Endothelial cell (in vitro differentiated cells): ENCODE data around the gene MTERF1. TPM values are rescaled to one million over a fixed set of nuclear protein-coding genes. Genes with fewer than 3 reads are reported as not detected.
A peak's percentile ranks its signal among the peaks of the same experiment; 100 is the strongest.
"Not testable (repeated sequence)": the region's sequence is repeated elsewhere in the genome, so short reads cannot be mapped to it uniquely, and the experiment has no call there.

ENCODE experiments used
- DNase-seq: peaks from one replicate; pipeline ENCODE4 v3.0.0; 2021; ENCODE audit warnings: low spot score
- H3K27ac Mint-ChIP-seq: one replicate; pipeline ENCODE4 v1.8.0; 2021; ENCODE audit warnings: mixed read lengths, inconsistent platforms; ENCODE audit not compliant: unreplicated experiment
- H3K27me3 Mint-ChIP-seq: one replicate; pipeline ENCODE4 v1.8.0; 2021; ENCODE audit warnings: mild to moderate bottlenecking, moderate library complexity, mixed read lengths, inconsistent platforms; ENCODE audit not compliant: unreplicated experiment
- H3K36me3 Mint-ChIP-seq: one replicate; pipeline ENCODE4 v1.8.0; 2021; ENCODE audit warnings: mild to moderate bottlenecking, low read depth, mixed read lengths, inconsistent platforms; ENCODE audit not compliant: unreplicated experiment
- H3K4me1 Mint-ChIP-seq: one replicate; pipeline ENCODE4 v1.8.0; 2021; ENCODE audit warnings: mild to moderate bottlenecking, mixed read lengths, inconsistent platforms; ENCODE audit not compliant: unreplicated experiment
- H3K4me3 Mint-ChIP-seq: one replicate; pipeline ENCODE4 v1.8.0; 2021; ENCODE audit warnings: mild to moderate bottlenecking, mixed read lengths, inconsistent platforms; ENCODE audit not compliant: unreplicated experiment
- H3K9me3 Mint-ChIP-seq: one replicate; pipeline ENCODE4 v1.8.0; 2021; ENCODE audit warnings: mixed read lengths, inconsistent platforms; ENCODE audit not compliant: unreplicated experiment
- total RNA-seq: library from RNA; stranded (reverse); fragmentation: NEBNext Ultra II Directional; extraction: Animal tissue kit (Norgen Biotek cat#: 25700); gene quantifications from one replicate; pipeline ENCODE4 v1.2.1, GENCODE V29; 2021; ENCODE audit not compliant: unreplicated experiment
- TF ChIP-seq, protein P1 (sequence below): fragments of 200-600 bp; sonication (generic); IDR thresholded peaks from one replicate; pipeline ENCODE4 v1.5.0; 2021; ENCODE audit warnings: antibody characterized with exemption; ENCODE audit not compliant: unreplicated experiment

The MTERF1 gene
- total RNA-seq, 1 donor from 2014 or later, result 14.8 TPM

DNA sequence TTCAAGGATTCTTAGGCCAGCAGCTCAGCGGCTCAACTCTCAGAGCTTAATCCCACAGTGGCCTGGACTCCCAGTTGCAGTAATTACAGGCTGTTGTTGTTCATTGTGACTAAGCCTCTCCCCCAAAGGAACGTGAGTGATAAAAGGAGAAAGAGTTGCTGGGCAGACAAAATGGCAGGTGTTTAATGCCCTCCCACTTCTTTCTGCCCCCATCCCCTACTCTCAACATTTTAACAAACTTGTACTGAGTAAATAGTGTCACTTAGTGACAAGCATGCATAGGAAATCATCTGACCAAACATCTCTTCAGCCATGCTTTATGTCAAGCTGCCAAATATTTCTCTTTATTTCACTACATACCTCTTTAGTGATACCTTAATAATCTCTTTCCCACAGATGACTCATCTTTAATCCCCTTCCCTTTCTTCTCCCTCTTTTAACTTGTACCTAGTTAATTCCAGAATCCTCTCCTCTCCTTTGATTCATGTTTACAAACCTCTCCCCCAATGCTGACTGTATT is 12.4 kb upstream of the MTERF1 start:
- Mint-ChIP-seq H3K9me3 (peaks cover 5% of the 10 kb centered on the region), H3K36me3 (no peaks in the 10 kb centered on the region), H3K27me3 (no peaks in the 10 kb centered on the region), H3K4me1 (no peaks in the 10 kb centered on the region), H3K4me3 (no peak overlapping the region), H3K27ac (no peak overlapping the region)
- TF ChIP-seq, protein P1, sequence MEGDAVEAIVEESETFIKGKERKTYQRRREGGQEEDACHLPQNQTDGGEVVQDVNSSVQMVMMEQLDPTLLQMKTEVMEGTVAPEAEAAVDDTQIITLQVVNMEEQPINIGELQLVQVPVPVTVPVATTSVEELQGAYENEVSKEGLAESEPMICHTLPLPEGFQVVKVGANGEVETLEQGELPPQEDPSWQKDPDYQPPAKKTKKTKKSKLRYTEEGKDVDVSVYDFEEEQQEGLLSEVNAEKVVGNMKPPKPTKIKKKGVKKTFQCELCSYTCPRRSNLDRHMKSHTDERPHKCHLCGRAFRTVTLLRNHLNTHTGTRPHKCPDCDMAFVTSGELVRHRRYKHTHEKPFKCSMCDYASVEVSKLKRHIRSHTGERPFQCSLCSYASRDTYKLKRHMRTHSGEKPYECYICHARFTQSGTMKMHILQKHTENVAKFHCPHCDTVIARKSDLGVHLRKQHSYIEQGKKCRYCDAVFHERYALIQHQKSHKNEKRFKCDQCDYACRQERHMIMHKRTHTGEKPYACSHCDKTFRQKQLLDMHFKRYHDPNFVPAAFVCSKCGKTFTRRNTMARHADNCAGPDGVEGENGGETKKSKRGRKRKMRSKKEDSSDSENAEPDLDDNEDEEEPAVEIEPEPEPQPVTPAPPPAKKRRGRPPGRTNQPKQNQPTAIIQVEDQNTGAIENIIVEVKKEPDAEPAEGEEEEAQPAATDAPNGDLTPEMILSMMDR, result no peak
- no peak for DNase-seq

DNA sequence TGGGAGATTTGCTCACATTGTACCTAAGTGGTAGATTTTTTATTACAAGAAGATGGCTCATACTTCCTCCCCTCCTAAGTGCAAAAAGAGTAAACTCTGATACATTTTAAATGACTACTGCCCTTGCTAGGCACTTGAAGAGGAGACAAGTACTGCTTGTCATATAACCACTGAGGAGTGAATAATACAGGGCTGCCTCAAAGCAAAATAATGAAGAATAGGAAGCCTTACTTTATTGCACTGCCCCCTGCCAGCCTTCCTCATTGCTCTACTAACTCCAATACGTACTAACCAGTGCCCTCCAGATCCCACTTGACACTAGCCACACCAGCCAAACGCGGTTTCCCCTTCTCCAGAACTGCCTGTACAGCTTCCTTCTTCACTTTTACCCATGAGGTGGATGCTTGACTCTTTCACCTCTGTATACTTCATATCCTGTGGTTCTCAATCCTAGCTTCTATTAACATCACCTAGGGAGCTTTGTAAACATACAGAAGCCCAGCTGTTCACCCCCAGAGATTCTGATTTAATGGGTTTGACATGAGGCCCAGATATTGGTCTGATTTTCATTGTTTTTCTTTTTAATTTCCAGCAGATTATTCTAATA is 11.7 kb upstream of the MTERF1 start:
- TF ChIP-seq, protein P1, result no peak
- no peak for DNase-seq
- Mint-ChIP-seq H3K9me3 (peaks cover 5% of the 10 kb centered on the region), H3K27ac (no peak overlapping the region), H3K4me1 (no peaks in the 10 kb centered on the region), H3K27me3 (peaks cover under 1% of the 10 kb centered on the region), H3K4me3 (no peak overlapping the region), H3K36me3 (no peaks in the 10 kb centered on the region)

DNA sequence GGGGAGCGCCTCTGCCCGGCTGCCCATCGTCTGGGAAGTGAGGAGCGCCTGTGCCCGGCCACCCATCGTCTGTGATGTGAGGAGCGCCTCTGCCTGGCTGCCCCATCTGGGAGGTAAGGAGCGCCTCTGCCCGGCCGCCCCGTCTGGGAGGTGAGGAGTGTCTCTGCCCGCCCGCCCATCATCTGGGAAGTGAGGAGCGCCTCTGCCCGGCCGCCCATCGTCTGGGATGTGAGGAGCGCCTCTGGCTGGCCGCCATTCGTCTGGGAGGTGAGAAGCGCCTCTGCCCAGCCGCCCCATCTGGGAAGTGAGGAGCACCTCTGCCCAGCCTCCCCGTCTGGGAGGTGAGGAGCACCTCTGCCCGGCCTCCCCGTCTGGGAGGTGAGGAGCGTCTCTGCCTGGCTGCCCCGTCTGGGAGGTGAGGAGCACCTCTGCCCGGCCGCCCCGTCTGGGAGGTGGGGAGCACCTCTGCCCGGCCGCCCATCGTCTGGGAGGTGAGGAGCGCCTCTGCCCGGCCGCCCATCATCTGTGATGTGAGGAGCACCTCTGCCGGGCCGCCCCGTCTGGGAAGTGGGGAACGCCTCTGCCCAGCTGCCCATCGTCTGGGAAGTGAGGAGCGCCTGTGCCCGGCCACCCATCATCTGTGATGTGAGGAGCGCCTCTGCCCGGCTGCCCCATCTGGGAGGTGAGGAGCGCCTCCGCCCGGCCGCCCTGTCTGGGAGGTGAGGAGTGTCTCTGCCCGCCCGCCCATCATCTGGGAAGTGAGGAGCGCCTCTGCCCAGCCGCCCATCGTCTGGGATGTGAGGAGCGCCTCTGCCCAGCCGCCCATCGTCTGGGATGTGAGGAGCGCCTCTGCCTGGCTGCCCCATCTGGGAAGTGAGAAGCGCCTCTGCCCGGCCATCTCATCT is 8.0 kb upstream of the MTERF1 start:
- not testable (repeated sequence) for H3K36me3 Mint-ChIP-seq, H3K27me3 Mint-ChIP-seq, H3K9me3 Mint-ChIP-seq, H3K4me1 Mint-ChIP-seq, DNase-seq, H3K27ac Mint-ChIP-seq, H3K4me3 Mint-ChIP-seq

DNA sequence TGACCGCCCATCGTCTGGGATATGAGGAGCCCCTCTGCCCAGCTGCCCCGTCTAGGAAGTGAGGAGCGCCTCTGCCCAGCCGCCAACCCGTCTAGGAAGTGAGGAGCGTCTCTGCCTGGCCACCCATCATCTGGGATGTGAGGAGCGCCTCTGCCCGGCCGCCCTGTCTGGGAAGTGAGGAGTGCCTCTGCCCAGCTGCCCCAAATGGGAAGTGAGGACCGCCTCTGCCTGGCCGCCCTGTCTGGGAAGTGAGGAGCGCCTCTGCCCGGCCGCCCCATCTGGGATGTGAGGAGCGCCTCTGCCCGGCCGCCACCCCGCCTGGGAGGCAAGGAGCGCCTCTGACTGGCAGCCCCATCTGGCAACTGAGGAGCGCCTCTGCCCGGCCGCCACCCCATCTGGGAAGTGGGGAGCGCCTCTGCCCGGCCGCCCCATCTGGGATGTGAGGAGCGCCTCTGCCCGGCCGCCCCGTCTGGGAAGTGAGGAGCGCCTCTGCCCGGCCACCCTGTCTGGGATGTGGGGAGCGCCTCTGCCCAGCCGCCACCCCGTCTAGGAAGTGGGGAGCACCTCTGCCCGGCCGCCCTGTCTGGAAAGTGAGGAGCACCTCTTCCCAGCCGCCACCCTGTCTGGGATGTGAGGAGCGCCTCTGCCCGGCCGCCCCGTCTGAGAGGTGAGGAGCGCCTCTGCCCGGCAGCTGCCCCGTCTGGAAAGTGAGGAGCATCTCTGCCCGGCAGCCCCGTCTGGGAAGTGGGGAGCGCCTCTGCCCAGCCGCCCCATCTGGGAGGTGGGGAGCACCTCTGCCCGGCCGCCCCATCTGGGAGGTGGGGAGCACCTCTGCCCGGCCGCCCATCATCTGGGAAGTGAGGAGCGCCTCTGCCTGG is 7.1 kb upstream of the MTERF1 start:
- H3K4me3 Mint-ChIP-seq, result peak overlapping the region; percentile 42
- H3K27me3 Mint-ChIP-seq, H3K27ac Mint-ChIP-seq, H3K9me3 Mint-ChIP-seq, DNase-seq, H3K4me1 Mint-ChIP-seq, H3K36me3 Mint-ChIP-seq: not testable (repeated sequence)

DNA sequence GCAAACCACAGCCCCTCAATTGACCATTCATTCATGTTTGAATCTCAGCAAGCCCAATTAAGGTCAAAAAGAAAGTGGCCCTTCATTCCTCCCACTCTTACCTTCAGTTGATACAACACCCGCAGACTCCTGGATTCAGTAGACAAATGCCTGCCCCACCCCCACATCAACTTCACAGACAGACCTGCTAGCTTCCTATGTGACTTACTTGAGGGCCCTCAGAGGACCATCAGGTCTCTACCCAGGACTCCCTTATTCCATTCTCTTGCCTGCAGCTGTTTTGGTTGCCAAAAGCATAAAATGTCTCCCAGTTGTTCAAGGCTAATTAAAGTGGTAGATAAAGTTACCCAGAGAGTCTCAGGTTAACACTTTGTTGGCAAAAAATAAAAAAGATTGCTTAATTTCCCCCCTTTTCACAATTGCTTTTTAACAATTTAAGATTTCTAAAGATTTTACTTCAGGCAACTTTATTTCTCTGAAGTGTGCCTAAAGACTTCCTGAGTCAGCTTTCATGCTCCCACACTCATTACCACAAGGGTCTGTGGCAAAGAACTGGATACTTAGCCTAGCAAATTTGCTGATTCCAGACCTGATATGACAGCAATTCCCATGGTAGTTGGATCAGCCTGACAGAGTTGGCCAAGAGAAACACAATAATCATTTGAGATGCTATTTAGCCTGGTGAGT is 3.3 kb upstream of the MTERF1 start:
- Mint-ChIP-seq H3K27ac (no peak overlapping the region), H3K4me1 (peaks cover 14% of the 10 kb centered on the region), H3K4me3 (no peak overlapping the region), H3K9me3 (no peaks in the 10 kb centered on the region), H3K36me3 (no peaks in the 10 kb centered on the region), H3K27me3 (peaks cover 2% of the 10 kb centered on the region)
- TF ChIP-seq, protein P1, result no peak
- no peak for DNase-seq
